Activated T-helper 2 cell treated with anti-CD3 and anti-CD28 coated beads, Interferon-gamma antibody, Interleukin-2, Interleukin-4, amounts not matched to agents 10 μg/mL and 5 μg/mL and 100 μg/mL, durations not matched to agents 14 hours and 24 hours and 36 hours (primary cell): ENCODE measurements around the gene EPDR1. TPM values are rescaled to one million over a fixed set of nuclear protein-coding genes. Genes with fewer than 3 reads are reported as not detected.

Source experiments
- DNase-seq: peaks from one replicate; pipeline ENCODE4 v3.0.0; 2021; ENCODE audit warnings: low spot score
- H3K27ac Mint-ChIP-seq: one replicate; pipeline ENCODE4 v1.8.0; 2021; ENCODE audit warnings: mixed read lengths
- H3K27me3 Mint-ChIP-seq: one replicate; pipeline ENCODE4 v1.8.0; 2021; ENCODE audit warnings: low read depth, mixed read lengths
- H3K36me3 Mint-ChIP-seq: one replicate; pipeline ENCODE4 v1.8.0; 2021; ENCODE audit warnings: low read depth, mixed read lengths
- H3K4me1 Mint-ChIP-seq: one replicate; pipeline ENCODE4 v1.8.0; 2021; ENCODE audit warnings: low read depth, mixed read lengths
- H3K4me3 Mint-ChIP-seq: one replicate; pipeline ENCODE4 v1.8.0; 2021; ENCODE audit warnings: low read depth, mild to moderate bottlenecking, moderate library complexity, mixed read lengths
- H3K9me3 Mint-ChIP-seq: one replicate; pipeline ENCODE4 v1.8.0; 2021; ENCODE audit warnings: mixed read lengths
- intact Hi-C: fragments of 100-400 bp; cut with micrococcal nuclease; formaldehyde crosslinking; loops from one replicate; pipeline ENCODE4 v1.15.1; 2023
- total RNA-seq: library from RNA; stranded (reverse); gene quantifications from 2 replicates; pipeline ENCODE4 v1.2.3, GENCODE V29; 2022

EPDR1 gene
- total RNA-seq, 1 donor from 2014 or later = 1.1 TPM

DNA sequence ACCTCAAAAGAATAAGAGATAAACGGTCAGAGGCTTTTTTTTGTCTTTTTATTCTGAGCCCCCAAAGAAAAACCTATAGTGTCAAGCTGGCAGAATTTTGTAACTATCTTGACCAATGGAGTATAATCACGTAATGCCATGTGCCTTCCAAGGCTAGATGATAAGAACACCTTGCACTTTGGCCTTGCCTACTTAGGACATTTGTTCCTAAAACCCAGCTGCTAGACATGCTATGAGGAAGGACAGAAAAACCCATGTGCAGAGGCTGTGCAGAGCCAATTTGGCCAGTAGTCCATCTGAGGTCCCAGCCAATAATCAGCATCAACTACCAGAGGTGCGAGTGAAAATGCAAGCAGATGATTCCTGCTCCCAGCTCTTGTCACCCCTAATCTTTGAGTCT is 69.9 kb downstream of the EPDR1 start:
- Mint-ChIP-seq H3K9me3 (no peaks in the 10 kb centered on the region), H3K27ac (no peak overlapping the region), H3K27me3 (peaks cover 4% of the 10 kb centered on the region), H3K36me3 (no peaks in the 10 kb centered on the region), H3K4me3 (no peak overlapping the region), H3K4me1 (no peaks in the 10 kb centered on the region)
- intact Hi-C loops = no loop called here
- DNase-seq = no peak

DNA sequence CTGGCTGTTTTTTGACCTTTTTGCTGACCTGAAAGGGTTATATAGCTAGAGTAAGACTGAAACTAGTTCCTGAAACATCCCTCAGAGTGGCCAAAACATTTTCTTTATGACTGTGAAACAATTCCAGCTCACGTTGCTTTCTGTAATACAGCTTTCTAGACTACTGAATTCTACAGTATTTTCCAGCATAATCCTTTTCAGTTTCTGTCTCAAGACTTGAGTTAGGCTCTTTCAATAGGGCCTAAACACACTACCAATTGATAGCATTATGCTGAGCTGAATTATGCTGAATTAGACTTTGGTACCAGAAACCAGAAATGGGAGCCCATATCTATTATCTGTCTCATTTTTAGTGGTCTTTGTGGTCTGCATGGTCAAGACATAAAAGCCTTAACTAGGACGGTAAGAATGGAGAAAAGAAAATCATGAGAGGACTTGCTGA is 72.6 kb downstream of the EPDR1 start:
- intact Hi-C loops = no loop called here
- no peak overlapping the region for H3K27ac Mint-ChIP-seq
- no peaks in the 10 kb centered on the region for H3K36me3 Mint-ChIP-seq
- H3K27me3 Mint-ChIP-seq = no peaks in the 10 kb centered on the region
- H3K4me1 Mint-ChIP-seq = no peaks in the 10 kb centered on the region
- H3K4me3 Mint-ChIP-seq = no peak overlapping the region
- DNase-seq = no peak
- peaks cover 10% of the 10 kb centered on the region for H3K9me3 Mint-ChIP-seq

GRCh38 chr7:37999673-38000072 is 79.2 kb downstream of the EPDR1 start:
- H3K4me1 Mint-ChIP-seq = no peaks in the 10 kb centered on the region
- H3K27ac Mint-ChIP-seq = no peak overlapping the region
- H3K27me3 Mint-ChIP-seq = peaks cover 2% of the 10 kb centered on the region
- peaks cover 10% of the 10 kb centered on the region for H3K9me3 Mint-ChIP-seq
- H3K4me3 Mint-ChIP-seq = no peak overlapping the region
- intact Hi-C loops = no loop called here
- H3K36me3 Mint-ChIP-seq = no peaks in the 10 kb centered on the region
- DNase-seq = no peak

DNA sequence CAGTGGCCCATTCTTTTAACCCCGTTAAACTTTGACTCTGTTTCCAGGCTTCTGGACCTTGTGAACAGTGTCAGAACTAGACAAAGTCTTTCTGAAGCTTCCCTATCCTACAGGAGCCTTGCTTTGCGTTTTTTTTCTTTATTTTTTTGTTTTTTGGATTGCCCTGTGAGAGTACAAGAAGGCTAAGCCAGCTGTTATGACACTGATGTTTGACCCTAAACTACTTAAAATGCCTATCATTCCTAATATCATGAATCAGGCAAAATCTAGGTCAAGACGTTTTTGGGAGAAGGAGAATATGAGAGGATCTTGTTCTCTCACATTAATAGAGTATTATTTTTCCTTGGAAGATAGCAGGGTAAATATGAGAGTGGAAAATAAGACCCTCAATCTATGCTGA is 79.8 kb downstream of the EPDR1 start:
- intact Hi-C loops = no loop called here
- Mint-ChIP-seq H3K36me3 (no peaks in the 10 kb centered on the region), H3K27ac (no peak overlapping the region), H3K9me3 (peaks cover 10% of the 10 kb centered on the region), H3K4me3 (no peak overlapping the region), H3K27me3 (peaks cover 2% of the 10 kb centered on the region), H3K4me1 (no peaks in the 10 kb centered on the region)
- no peak for DNase-seq

Other genes with a start within 250 kb of the EPDR1 start
- not detected in 2 replicates for gene GPR141, start 236.9 kb upstream of the EPDR1 start, total RNA-seq
- not detected in 2 replicates for gene NME8, start 72.0 kb upstream of the EPDR1 start, total RNA-seq
- not detected in 2 replicates for gene SFRP4, start 3.8 kb upstream of the EPDR1 start, total RNA-seq